Measurements from ENCODE around the gene TRIM16.
A peak's percentile ranks its signal among the peaks of the same experiment; 100 is the strongest.
"Not testable (repeated sequence)": the region's sequence is repeated elsewhere in the genome, so short reads cannot be mapped to it uniquely, and the experiment has no call there.

Gene TRIM16

GRCh38 chr17:15683824-15684478, at the start of gene TRIM16:
TRIM16 (minus strand) TSS chr17:15684311; CDS start chr17:15651609, 32,702 bp downstream.
- Mint-ChIP-seq H3K4me3 (peak within 1 kb of the TSS; percentile 96), H3K4me1 (peaks cover 20% of the 10 kb centered on the region), H3K27ac (ENCODE audit: low read depth) (peak within 1 kb of the TSS; percentile 89)
- not testable (repeated sequence) for H3K9me3 Mint-ChIP-seq; H3K36me3 Mint-ChIP-seq (ENCODE audit: insufficient read depth); H3K27me3 Mint-ChIP-seq
- peak; percentile 95 for ATAC-seq (replicated peaks; ENCODE audit: extremely low read depth, poor library complexity, severe bottlenecking)
- peak; percentile 61 to 73 for DNase-seq (ENCODE audit: low spot score in 2 of 2)

- not testable (repeated sequence) for ATAC-seq (replicated peaks; ENCODE audit: extremely low read depth, poor library complexity, severe bottlenecking); H3K4me1 Mint-ChIP-seq
These were observed 49.2 kb upstream of the TRIM16 start for GRCh38 chr17:15733174-15733789.

GRCh38 chr17:15731900-15732299, 47.8 kb upstream of the TRIM16 start, which contains the start of gene TBC1D26:
TBC1D26 (plus strand) TSS chr17:15732283; CDS start chr17:15735349, 3,066 bp downstream.
- not testable (repeated sequence) for H3K27ac Mint-ChIP-seq (ENCODE audit: low read depth); H3K36me3 Mint-ChIP-seq (ENCODE audit: insufficient read depth); ATAC-seq (replicated peaks; ENCODE audit: extremely low read depth, poor library complexity, severe bottlenecking); H3K9me3 Mint-ChIP-seq; H3K4me1 Mint-ChIP-seq; H3K27me3 Mint-ChIP-seq; DNase-seq (ENCODE audit: low spot score in 2 of 2); H3K4me3 Mint-ChIP-seq

More at GRCh38 chr17:15733174-15733789, 49.2 kb upstream of the TRIM16 start:
- not testable (repeated sequence) for H3K36me3 Mint-ChIP-seq (ENCODE audit: insufficient read depth); H3K4me3 Mint-ChIP-seq; H3K27me3 Mint-ChIP-seq; H3K27ac Mint-ChIP-seq (ENCODE audit: low read depth); H3K9me3 Mint-ChIP-seq; DNase-seq (ENCODE audit: low spot score in 2 of 2)

GRCh38 chr17:15730535-15730934, 46.4 kb upstream of the TRIM16 start:
- H3K36me3 Mint-ChIP-seq (ENCODE audit: insufficient read depth); H3K4me1 Mint-ChIP-seq; H3K27ac Mint-ChIP-seq (ENCODE audit: low read depth): not testable (repeated sequence)

GRCh38 chr17:15716601-15717563, 32.8 kb upstream of the TRIM16 start:
- not testable (repeated sequence) for DNase-seq (ENCODE audit: low spot score in 2 of 2); H3K36me3 Mint-ChIP-seq (ENCODE audit: insufficient read depth); H3K27ac Mint-ChIP-seq (ENCODE audit: low read depth); H3K4me1 Mint-ChIP-seq; ATAC-seq (replicated peaks; ENCODE audit: extremely low read depth, poor library complexity, severe bottlenecking); H3K27me3 Mint-ChIP-seq; H3K4me3 Mint-ChIP-seq
- peaks cover 14% of the 10 kb centered on the region for H3K9me3 Mint-ChIP-seq

More at GRCh38 chr17:15730535-15730934, 46.4 kb upstream of the TRIM16 start:
- not testable (repeated sequence) for H3K4me3 Mint-ChIP-seq; H3K27me3 Mint-ChIP-seq; ATAC-seq (replicated peaks; ENCODE audit: extremely low read depth, poor library complexity, severe bottlenecking); DNase-seq (ENCODE audit: low spot score in 2 of 2); H3K9me3 Mint-ChIP-seq

- H3K27ac Mint-ChIP-seq (ENCODE audit: low read depth); ATAC-seq (replicated peaks; ENCODE audit: extremely low read depth, poor library complexity, severe bottlenecking); H3K27me3 Mint-ChIP-seq; H3K4me1 Mint-ChIP-seq; H3K9me3 Mint-ChIP-seq; DNase-seq (ENCODE audit: low spot score in 2 of 2); H3K4me3 Mint-ChIP-seq: not testable (repeated sequence)
- H3K36me3 Mint-ChIP-seq (ENCODE audit: insufficient read depth): peaks cover 13% of the 10 kb centered on the region
These were observed 24.8 kb upstream of the TRIM16 start for GRCh38 chr17:15708879-15709278.

- not testable (repeated sequence) for ATAC-seq (replicated peaks; ENCODE audit: extremely low read depth, poor library complexity, severe bottlenecking); H3K9me3 Mint-ChIP-seq; H3K27ac Mint-ChIP-seq (ENCODE audit: low read depth); H3K27me3 Mint-ChIP-seq; H3K4me3 Mint-ChIP-seq; H3K4me1 Mint-ChIP-seq; DNase-seq (ENCODE audit: low spot score in 2 of 2)
- peaks cover 17% of the 10 kb centered on the region for H3K36me3 Mint-ChIP-seq (ENCODE audit: insufficient read depth)
These were observed 20.7 kb upstream of the TRIM16 start for GRCh38 chr17:15704813-15705212.

GRCh38 chr17:15704239-15704638, 20.1 kb upstream of the TRIM16 start:
- DNase-seq (ENCODE audit: low spot score in 2 of 2); H3K9me3 Mint-ChIP-seq; H3K27ac Mint-ChIP-seq (ENCODE audit: low read depth); H3K4me3 Mint-ChIP-seq; H3K27me3 Mint-ChIP-seq; H3K4me1 Mint-ChIP-seq; ATAC-seq (replicated peaks; ENCODE audit: extremely low read depth, poor library complexity, severe bottlenecking): not testable (repeated sequence)
- peaks cover 22% of the 10 kb centered on the region for H3K36me3 Mint-ChIP-seq (ENCODE audit: insufficient read depth)

- DNase-seq (ENCODE audit: low spot score in 2 of 2); H3K9me3 Mint-ChIP-seq; H3K27me3 Mint-ChIP-seq: not testable (repeated sequence)
- H3K4me1 Mint-ChIP-seq: peaks cover 19% of the 10 kb centered on the region
- ATAC-seq (replicated peaks; ENCODE audit: extremely low read depth, poor library complexity, severe bottlenecking): peak; percentile 13
- peak overlapping the region; percentile 89 for H3K4me3 Mint-ChIP-seq
- peaks cover 11% of the 10 kb centered on the region for H3K36me3 Mint-ChIP-seq (ENCODE audit: insufficient read depth)
- H3K27ac Mint-ChIP-seq (ENCODE audit: low read depth): peak overlapping the region; percentile 93
These were observed 15.8 kb upstream of the TRIM16 start for GRCh38 chr17:15699937-15700336.

GRCh38 chr17:15699413-15699924, 15.4 kb upstream of the TRIM16 start, which contains the start of gene ZNF286A:
ZNF286A (plus strand) TSS chr17:15699752; CDS start chr17:15700330, 578 bp downstream.
- Mint-ChIP-seq H3K4me3 (peak within 1 kb of the TSS; percentile 89), H3K27ac (ENCODE audit: low read depth) (peak within 1 kb of the TSS; percentile 93), H3K4me1 (peaks cover 19% of the 10 kb centered on the region), H3K36me3 (ENCODE audit: insufficient read depth) (peaks cover 10% of the 10 kb centered on the region)
- not testable (repeated sequence) for H3K27me3 Mint-ChIP-seq, H3K9me3 Mint-ChIP-seq
- ATAC-seq (replicated peaks; ENCODE audit: extremely low read depth, poor library complexity, severe bottlenecking) (peak; percentile 96), DNase-seq (ENCODE audit: low spot score in 2 of 2) (peak; percentile 72 to 87)

GRCh38 chr17:15698967-15699366, 14.9 kb upstream of the TRIM16 start:
- peak overlapping the region; percentile 93 for H3K27ac Mint-ChIP-seq (ENCODE audit: low read depth)
- not testable (repeated sequence) for DNase-seq (ENCODE audit: low spot score in 2 of 2); H3K36me3 Mint-ChIP-seq (ENCODE audit: insufficient read depth); H3K9me3 Mint-ChIP-seq; H3K27me3 Mint-ChIP-seq
- ATAC-seq (replicated peaks; ENCODE audit: extremely low read depth, poor library complexity, severe bottlenecking): peak; percentile 6
- peak overlapping the region; percentile 89 for H3K4me3 Mint-ChIP-seq
- peaks cover 19% of the 10 kb centered on the region for H3K4me1 Mint-ChIP-seq

- H3K4me1 Mint-ChIP-seq: peaks cover 20% of the 10 kb centered on the region
- not testable (repeated sequence) for H3K27me3 Mint-ChIP-seq; H3K27ac Mint-ChIP-seq (ENCODE audit: low read depth); H3K4me3 Mint-ChIP-seq; H3K36me3 Mint-ChIP-seq (ENCODE audit: insufficient read depth); DNase-seq (ENCODE audit: low spot score in 2 of 2); H3K9me3 Mint-ChIP-seq; ATAC-seq (replicated peaks; ENCODE audit: extremely low read depth, poor library complexity, severe bottlenecking)
These were observed 3.4 kb upstream of the TRIM16 start for GRCh38 chr17:15687494-15687893.

Data from central memory CD8-positive, alpha-beta T cell (primary cell).